T-cell (primary cell): ENCODE data around the gene PGM1. TPM values are rescaled to one million over a fixed set of nuclear protein-coding genes. Genes with fewer than 3 reads are reported as not detected.
A peak's percentile ranks its signal among the peaks of the same experiment; 100 is the strongest.

Experiments used
- ATAC-seq, 4 experiments: fragments of 200-7000 bp in 3 of 4; fragments of 150-1000 bp in 1 of 4; cut with Tn5 transposase; replicated peaks in 1 of 4; 1 replicate in 3 of 4; 2 replicates in 1 of 4; pipeline ENCODE4 v1.10.0; 2021; ENCODE audit warnings: moderate library complexity in 3 of 4, mild to moderate bottlenecking in 2 of 4, moderate number of reproducible peaks in 1 of 4
- CTCF ChIA-PET, 2 donors: fragments of 300-600 bp; sonication (Branson Sonifier 250); formaldehyde crosslinking; loops; one replicate each; lab custom pipeline; 2022; ENCODE audit warnings: antibody characterized with exemption in 2 of 2; lab: Charles Lee
- POLR2A ChIA-PET, 2 donors: fragments of 300-600 bp; sonication (Branson Sonifier 250); formaldehyde crosslinking; loops; one replicate each; lab custom pipeline; 2022; ENCODE audit warnings: antibody characterized with exemption in 2 of 2; lab: Charles Lee
- DNase-seq, 35 experiments: peaks; one replicate each; pipeline versions ENCODE4 v3.0.0 to v3.0.0-alpha.2; 2013 to 2023
- H3K27ac ChIP-seq: one replicate; pipeline ENCODE4 v1.5.1; 2013; ENCODE audit warnings: low read length
- H3K27me3 ChIP-seq, 2 experiments: replicated peaks in 1 of 2; 1 replicate in 1 of 2; 2 replicates in 1 of 2; pipeline versions ENCODE4 v1.6.1 to v1.7.0; 2013; ENCODE audit warnings: low read length in 1 of 2, mixed read lengths in 1 of 2; ENCODE audit not compliant: control insufficient read depth in 2 of 2, insufficient read depth in 2 of 2; ENCODE audit errors: extremely low read depth in 1 of 2
- H3K36me3 ChIP-seq, 2 donors: 1 replicate in 1 of 2; 2 replicates in 1 of 2; pipeline versions ENCODE4 v1.6.1 to v1.7.0; 2013; ENCODE audit warnings: low read length in 1 of 2; ENCODE audit not compliant: control insufficient read depth in 2 of 2, insufficient read depth in 1 of 2; ENCODE audit errors: extremely low read depth in 1 of 2
- H3K4me1 ChIP-seq, 2 experiments: 1 replicate in 1 of 2; 2 replicates in 1 of 2; pipeline versions ENCODE4 v1.6.1 to v1.7.0; 2013; ENCODE audit warnings: low read length in 2 of 2, mixed read lengths in 1 of 2; ENCODE audit not compliant: insufficient read depth in 2 of 2, control insufficient read depth in 1 of 2; ENCODE audit errors: extremely low read depth in 1 of 2
- H3K4me3 ChIP-seq, 2 donors: 1 replicate in 1 of 2; 2 replicates in 1 of 2; pipeline versions ENCODE4 v1.5.1 to v1.7.0; 2013; ENCODE audit warnings: mild to moderate bottlenecking in 2 of 2, low read length in 1 of 2, moderate library complexity in 1 of 2; ENCODE audit not compliant: control insufficient read depth in 1 of 2; ENCODE audit errors: extremely low read depth in 1 of 2
- H3K9me3 ChIP-seq: 2 replicates; pipeline ENCODE4 v1.7.0; 2013
- H3K27ac Mint-ChIP-seq, 2 donors: one replicate each; pipeline ENCODE4 v1.8.0; 2020 to 2021; ENCODE audit warnings: mild to moderate bottlenecking in 2 of 2, mixed read lengths in 2 of 2
- H3K27me3 Mint-ChIP-seq, 2 donors: one replicate each; pipeline ENCODE4 v1.8.0; 2021 to 2022; ENCODE audit warnings: mixed read lengths in 2 of 2
- H3K36me3 Mint-ChIP-seq: one replicate; pipeline ENCODE4 v1.8.0; 2021; ENCODE audit warnings: mixed read lengths
- H3K4me1 Mint-ChIP-seq, 3 donors: one replicate each; pipeline ENCODE4 v1.8.0; 2020 to 2022; ENCODE audit warnings: mixed read lengths in 3 of 3, mild to moderate bottlenecking in 1 of 3
- H3K4me3 Mint-ChIP-seq, 3 donors: one replicate each; pipeline ENCODE4 v1.8.0; 2020 to 2022; ENCODE audit warnings: mild to moderate bottlenecking in 3 of 3, mixed read lengths in 3 of 3, moderate library complexity in 3 of 3
- H3K9me3 Mint-ChIP-seq, 3 donors: one replicate each; pipeline ENCODE4 v1.8.0; 2020 to 2022; ENCODE audit warnings: mixed read lengths in 3 of 3
- WGBS: methylation state at CpG from one replicate; pipeline ENCODE4 v1.1.5; 2013; ENCODE audit warnings: missing lambda C conversion rate; ENCODE audit not compliant: insufficient coverage; 5-methylcytosine and 5-hydroxymethylcytosine counted together
- total RNA-seq, 35 experiments: library from RNA in 6 of 35; stranded (reverse) in 6 of 35; fragments of 120-200 nt in 1 of 35; gene quantifications; one replicate each; pipeline versions ENCODE4 v1.2.1 to v1.2.4 and lab custom pipeline; 2013 to 2026

The PGM1 gene
- total RNA-seq, 5 donors from 2014 or later (not counting 1 experiment from before 2014, with no cell fraction given), result 12.2 to 17.3 (median 15.5) TPM

DNA sequence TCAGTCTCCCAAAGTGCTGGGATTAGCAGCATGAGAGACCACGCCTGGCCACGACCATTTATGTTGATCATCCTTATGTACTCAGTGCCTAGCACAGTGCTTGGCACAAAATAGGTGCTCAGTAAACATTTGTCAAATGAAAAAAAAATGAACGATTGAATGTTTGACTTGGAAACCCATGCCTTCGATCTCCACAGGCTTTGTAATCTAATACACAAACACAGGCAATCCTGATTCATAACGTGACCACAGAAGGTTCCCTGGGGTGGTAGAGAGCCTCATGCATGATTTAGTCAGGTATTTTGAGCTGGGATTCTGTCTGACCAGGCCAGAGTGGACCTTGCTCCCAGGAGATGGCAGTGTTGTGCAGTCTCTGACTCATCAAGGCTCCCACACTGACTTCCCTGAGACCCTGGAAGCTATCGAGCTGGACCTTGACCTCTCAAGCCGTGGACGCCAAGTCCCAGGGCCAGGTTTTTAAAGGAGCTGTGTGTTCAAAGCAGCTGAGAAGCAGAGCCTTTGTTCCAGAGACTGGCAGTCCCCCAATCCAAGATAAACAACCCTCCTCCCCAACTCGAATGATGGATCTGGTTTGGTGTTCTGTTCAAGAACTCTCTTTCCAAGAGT lies 81.1 kb downstream of the PGM1 start:
- no peaks in the 10 kb centered on the region for H3K9me3 ChIP-seq
- H3K9me3 Mint-ChIP-seq, result no peaks in the 10 kb centered on the region
- DNase-seq, result peak in 1 of 35 experiments; percentile 7

DNA sequence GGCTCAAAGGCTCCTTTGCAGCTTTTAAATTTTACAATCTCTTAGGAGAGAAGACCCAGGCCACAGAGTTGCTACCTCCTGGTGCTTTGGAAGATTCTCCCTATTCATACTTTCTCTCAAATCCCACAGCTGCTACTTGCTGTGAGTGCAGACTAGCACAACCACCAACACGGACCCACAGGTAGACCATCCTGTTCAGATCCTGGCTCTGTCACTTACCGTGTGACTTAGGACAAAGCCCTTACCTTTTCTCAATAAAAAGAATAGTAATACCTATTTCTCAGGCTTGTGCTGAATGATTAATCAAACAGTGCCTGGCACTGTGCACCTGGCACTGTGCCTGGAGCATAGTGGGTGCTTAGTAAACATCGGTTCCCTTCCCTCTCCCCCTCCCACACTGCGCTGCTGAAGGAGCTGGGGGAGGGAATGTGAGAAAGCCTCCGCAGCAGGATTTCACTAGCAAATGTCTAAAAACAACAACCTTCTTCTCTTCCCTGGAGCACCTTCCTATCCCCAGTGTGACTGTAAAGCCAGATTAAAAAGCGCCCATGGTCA lies 81.7 kb downstream of the PGM1 start:
- ATAC-seq, result no peak

More for the DNA sequence above, 81.1 kb downstream of the PGM1 start:
- no peaks in the 10 kb centered on the region for H3K27me3 Mint-ChIP-seq
- no peaks in the 10 kb centered on the region for H3K36me3 Mint-ChIP-seq
- no peaks in the 10 kb centered on the region for H3K4me1 ChIP-seq
- no peak overlapping the region for H3K4me3 Mint-ChIP-seq
- H3K27ac Mint-ChIP-seq, result no peak overlapping the region
- no peak for ATAC-seq
- CTCF ChIA-PET, result interaction anchor here (0.6 to 1.2 kb wide), 2 partner anchors 567 to 574 kb away, joined by 3 read pairs; no protein-coding TSS in a partner anchor
- POLR2A ChIA-PET, result no interaction called here
- no peaks in the 10 kb centered on the region for H3K36me3 ChIP-seq
- no peaks in the 10 kb centered on the region for H3K4me1 Mint-ChIP-seq
- no peaks in the 10 kb centered on the region for H3K27me3 ChIP-seq
- 81% methylated on average over 3 of the region's 9 CpGs for WGBS
- H3K4me3 ChIP-seq, result no peak overlapping the region
- H3K27ac ChIP-seq, result no peak overlapping the region

DNA sequence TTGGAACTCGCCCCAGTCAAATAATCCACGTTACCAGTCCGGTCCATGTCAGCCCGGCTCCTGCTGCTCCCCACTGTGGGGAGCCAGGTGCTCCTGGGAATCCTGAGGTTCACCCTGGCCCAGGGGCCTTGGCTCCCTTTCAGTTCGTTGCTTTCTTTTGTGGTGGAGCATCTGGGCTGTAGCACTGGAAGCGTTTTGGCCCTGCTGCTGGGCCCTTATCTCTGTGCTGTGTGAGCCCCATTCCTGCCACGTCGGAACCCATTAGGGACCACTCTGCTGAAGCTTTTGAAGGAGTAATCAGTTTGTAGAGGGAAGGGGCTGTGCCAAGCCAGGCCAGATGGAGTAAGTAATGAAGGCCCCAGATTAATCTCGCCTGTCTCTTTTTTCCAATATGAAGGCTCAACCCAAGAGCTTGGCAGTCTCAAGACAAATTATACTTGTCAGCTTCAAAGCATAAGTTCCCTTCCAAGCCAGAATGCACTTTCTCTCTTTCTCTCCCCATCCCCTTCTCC lies 82.3 kb downstream of the PGM1 start:
- Mint-ChIP-seq H3K4me3 (no peak overlapping the region), H3K36me3 (peaks cover 8% of the 10 kb centered on the region), H3K9me3 (peaks cover 0 to 8% (median 4%) of the 10 kb centered on the region in 3 donors), H3K27ac (no peak overlapping the region), H3K27me3 (no peaks in the 10 kb centered on the region), H3K4me1 (no peaks in the 10 kb centered on the region)
- CTCF ChIA-PET, result no interaction called here
- Histone ChIP-seq H3K36me3 (no peaks in the 10 kb centered on the region), H3K4me3 (no peak overlapping the region), H3K9me3 (no peaks in the 10 kb centered on the region), H3K27ac (no peak overlapping the region), H3K27me3 (no peaks in the 10 kb centered on the region), H3K4me1 (no peaks in the 10 kb centered on the region)
- POLR2A ChIA-PET, result no interaction called here
- 88% methylated on average over 6 of the region's 9 CpGs for WGBS
- DNase-seq (no peak), ATAC-seq (no peak)

More for the DNA sequence above, 81.7 kb downstream of the PGM1 start:
- no peak overlapping the region for H3K27ac Mint-ChIP-seq
- ChIA-PET CTCF (interaction anchor here (0.6 to 1.2 kb wide), 2 partner anchors 567 to 573 kb away, joined by 3 read pairs; no protein-coding TSS in a partner anchor), POLR2A (no interaction called here)
- peaks cover 3% of the 10 kb centered on the region for H3K36me3 Mint-ChIP-seq
- no peaks in the 10 kb centered on the region for H3K27me3 Mint-ChIP-seq
- H3K9me3 ChIP-seq, result no peaks in the 10 kb centered on the region
- H3K4me3 ChIP-seq, result no peak overlapping the region
- H3K9me3 Mint-ChIP-seq, result peaks cover 0 to 4% (median 3%) of the 10 kb centered on the region in 3 donors
- H3K4me1 ChIP-seq, result no peaks in the 10 kb centered on the region
- no peak overlapping the region for H3K4me3 Mint-ChIP-seq
- no peaks in the 10 kb centered on the region for H3K4me1 Mint-ChIP-seq
- no peaks in the 10 kb centered on the region for H3K36me3 ChIP-seq
- 100% methylated on average over 1 of the region's 6 CpGs for WGBS
- no peak for DNase-seq
- no peaks in the 10 kb centered on the region for H3K27me3 ChIP-seq
- no peak overlapping the region for H3K27ac ChIP-seq

DNA sequence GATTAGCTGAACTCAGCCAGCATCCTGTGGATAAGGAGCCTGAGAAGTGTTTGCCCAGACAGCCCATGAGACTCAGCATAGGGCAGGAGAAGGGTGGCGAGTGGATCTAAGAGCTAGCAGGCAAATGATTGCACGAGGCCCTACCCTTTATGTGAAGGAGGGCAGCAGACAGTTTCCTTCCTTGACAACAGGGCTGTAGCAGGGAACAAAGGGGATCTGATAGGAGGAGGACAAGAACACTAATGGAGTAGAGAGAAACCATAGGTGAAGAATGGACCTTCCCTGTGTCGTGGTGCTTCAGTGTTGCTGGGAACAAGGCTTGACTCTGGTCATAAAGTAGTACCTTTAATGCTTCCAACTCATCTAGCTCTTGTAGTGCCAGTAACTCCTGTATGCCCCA lies 84.3 kb downstream of the PGM1 start:
- POLR2A ChIA-PET, result no interaction called here
- H3K36me3 ChIP-seq, result no peaks in the 10 kb centered on the region
- CTCF ChIA-PET, result no interaction called here
- Mint-ChIP-seq H3K27me3 (no peaks in the 10 kb centered on the region), H3K4me1 (no peaks in the 10 kb centered on the region), H3K4me3 (no peak overlapping the region), H3K36me3 (peaks cover 10% of the 10 kb centered on the region), H3K27ac (no peak overlapping the region), H3K9me3 (peaks cover 0 to 11% (median 4%) of the 10 kb centered on the region in 3 donors)
- WGBS, result 73% methylated on average over 3 of the region's 3 CpGs
- no peaks in the 10 kb centered on the region for H3K9me3 ChIP-seq
- no peaks in the 10 kb centered on the region for H3K27me3 ChIP-seq
- H3K4me1 ChIP-seq, result no peaks in the 10 kb centered on the region
- H3K4me3 ChIP-seq, result no peak overlapping the region
- ATAC-seq (no peak), DNase-seq (no peak)
- H3K27ac ChIP-seq, result no peak overlapping the region

DNA sequence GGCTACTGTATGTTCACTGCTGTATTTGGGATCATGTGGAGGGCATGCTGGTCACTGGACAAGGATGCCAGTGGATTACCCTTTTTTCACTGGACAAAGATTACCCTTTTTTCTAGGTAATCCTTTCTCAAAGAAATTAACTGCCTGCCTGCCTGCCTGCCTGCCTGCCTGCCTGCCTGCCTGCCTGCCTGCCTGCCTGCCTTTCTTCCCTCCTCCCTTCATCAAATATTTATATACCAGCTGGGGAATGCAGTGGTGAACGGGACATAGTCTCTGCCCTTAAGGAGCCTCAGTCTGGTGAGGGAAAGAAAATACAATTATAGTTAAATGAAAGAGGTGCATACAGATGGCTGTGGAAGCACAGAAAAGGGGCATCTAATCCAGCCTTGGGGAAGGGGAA lies 85.0 kb downstream of the PGM1 start:
- no CpG with 5 or more reads among the region's 1 CpG for WGBS
- CTCF ChIA-PET, result no interaction called here
- Histone ChIP-seq H3K27ac (no peak overlapping the region), H3K9me3 (no peaks in the 10 kb centered on the region), H3K27me3 (no peaks in the 10 kb centered on the region), H3K36me3 (no peaks in the 10 kb centered on the region), H3K4me3 (no peak overlapping the region), H3K4me1 (no peaks in the 10 kb centered on the region)
- Mint-ChIP-seq H3K4me3 (no peak overlapping the region), H3K36me3 (peaks cover 10% of the 10 kb centered on the region), H3K9me3 (peaks cover 0 to 11% (median 4%) of the 10 kb centered on the region in 3 donors), H3K27me3 (no peaks in the 10 kb centered on the region), H3K4me1 (no peaks in the 10 kb centered on the region), H3K27ac (no peak overlapping the region)
- POLR2A ChIA-PET, result interaction anchor here in 1 of 2 donors (0.6 kb wide), 1 partner anchor 576 kb away, joined by 6 read pairs; no protein-coding TSS in a partner anchor
- no peak for DNase-seq
- no peak for ATAC-seq

DNA sequence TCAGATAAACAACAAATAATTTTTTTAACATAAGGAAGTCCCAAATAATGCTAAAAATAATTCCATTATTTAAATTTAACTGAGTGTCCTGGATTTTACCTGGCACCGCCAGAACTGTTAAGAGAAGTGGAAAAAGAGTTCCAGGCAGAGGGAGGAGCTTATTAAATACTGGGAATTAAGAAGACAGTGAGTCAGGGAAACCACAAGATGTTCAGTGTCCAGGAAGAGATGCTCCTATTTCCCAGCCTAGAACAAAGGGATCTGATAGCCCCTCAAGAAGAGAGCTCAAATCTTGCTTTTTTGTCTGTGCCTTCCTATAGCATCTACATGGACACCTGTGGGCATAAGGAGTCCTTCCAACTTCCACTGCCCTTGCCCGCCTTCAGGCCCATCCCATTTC lies 85.9 kb downstream of the PGM1 start:
- Mint-ChIP-seq H3K36me3 (peaks cover 10% of the 10 kb centered on the region), H3K4me1 (no peaks in the 10 kb centered on the region), H3K27me3 (no peaks in the 10 kb centered on the region), H3K27ac (no peak overlapping the region), H3K9me3 (peaks cover 0 to 11% (median 4%) of the 10 kb centered on the region in 3 donors), H3K4me3 (no peak overlapping the region)
- Histone ChIP-seq H3K36me3 (no peaks in the 10 kb centered on the region), H3K4me1 (no peaks in the 10 kb centered on the region), H3K27ac (no peak overlapping the region), H3K27me3 (no peaks in the 10 kb centered on the region), H3K9me3 (no peaks in the 10 kb centered on the region), H3K4me3 (no peak overlapping the region)
- ChIA-PET CTCF (interaction anchor here in 1 of 2 donors (0.7 kb wide), 1 partner anchor 13 kb away, joined by 3 read pairs; no protein-coding TSS in a partner anchor), POLR2A (no interaction called here)
- WGBS, result 100% methylated on average over 1 of the region's 2 CpGs
- DNase-seq (no peak), ATAC-seq (no peak)
